Activated CD4-positive, alpha-beta memory T cell treated with anti-CD3 and anti-CD28 coated beads, Interleukin-2, amount 10 ng/mL, durations not matched to agents 7 days and 5 days (primary cell): ENCODE results near the gene PPP1R3A. TPM values are rescaled to one million over a fixed set of nuclear protein-coding genes. Genes with fewer than 3 reads are reported as not detected.

Source experiments
- CTCF ChIA-PET: fragments of 350-600 bp; sonication (Branson Sonifier 250); formaldehyde crosslinking; loops from one replicate; lab custom pipeline; 2021; ENCODE audit warnings: antibody characterized with exemption, inconsistent platforms; lab: Charles Lee
- POLR2A ChIA-PET: fragments of 350-600 bp; sonication (Branson Sonifier 250); formaldehyde crosslinking; loops from one replicate; lab custom pipeline; 2021; ENCODE audit warnings: antibody characterized with exemption; lab: Charles Lee
- DNase-seq: peaks from one replicate; pipeline ENCODE4 v3.0.0-alpha.2; 2020
- H3K27ac Mint-ChIP-seq: one replicate; pipeline ENCODE4 v1.8.0; 2021; ENCODE audit warnings: mild to moderate bottlenecking, mixed read lengths
- H3K27me3 Mint-ChIP-seq: one replicate; pipeline ENCODE4 v1.8.0; 2021; ENCODE audit warnings: mixed read lengths
- H3K36me3 Mint-ChIP-seq: one replicate; pipeline ENCODE4 v1.8.0; 2021; ENCODE audit warnings: low read depth, mixed read lengths
- H3K4me1 Mint-ChIP-seq: one replicate; pipeline ENCODE4 v1.8.0; 2021; ENCODE audit warnings: mixed read lengths
- H3K4me3 Mint-ChIP-seq: one replicate; pipeline ENCODE4 v1.8.0; 2021; ENCODE audit warnings: mild to moderate bottlenecking, mixed read lengths
- H3K9me3 Mint-ChIP-seq: one replicate; pipeline ENCODE4 v1.8.0; 2021; ENCODE audit warnings: mixed read lengths
- total RNA-seq, 2 experiments: library from RNA; stranded (reverse); gene quantifications; one replicate each; pipeline ENCODE4 v1.2.3, GENCODE V29; 2021

Gene PPP1R3A
- total RNA-seq, 2 experiments from 2014 or later, result not detected

GRCh38 chr7:113917840-113918239 is 969 bp downstream of the PPP1R3A start:
- CTCF ChIA-PET, result no interaction called here
- Mint-ChIP-seq H3K9me3 (no peaks in the 10 kb centered on the region), H3K4me3 (no peak overlapping the region), H3K4me1 (no peaks in the 10 kb centered on the region), H3K27ac (no peak overlapping the region), H3K36me3 (no peaks in the 10 kb centered on the region), H3K27me3 (no peaks in the 10 kb centered on the region)
- DNase-seq, result no peak
- POLR2A ChIA-PET, result no interaction called here

GRCh38 chr7:113915956-113916355 is 2.9 kb downstream of the PPP1R3A start:
- H3K36me3 Mint-ChIP-seq, result no peaks in the 10 kb centered on the region
- H3K4me1 Mint-ChIP-seq, result no peaks in the 10 kb centered on the region
- POLR2A ChIA-PET, result no interaction called here
- H3K27ac Mint-ChIP-seq, result no peak overlapping the region
- H3K4me3 Mint-ChIP-seq, result no peak overlapping the region
- no peaks in the 10 kb centered on the region for H3K9me3 Mint-ChIP-seq
- CTCF ChIA-PET, result no interaction called here
- H3K27me3 Mint-ChIP-seq, result no peaks in the 10 kb centered on the region
- no peak for DNase-seq

GRCh38 chr7:113912876-113913275 is 5.9 kb downstream of the PPP1R3A start:
- H3K27ac Mint-ChIP-seq, result no peak overlapping the region
- no peaks in the 10 kb centered on the region for H3K36me3 Mint-ChIP-seq
- ChIA-PET CTCF (no interaction called here), POLR2A (no interaction called here)
- no peaks in the 10 kb centered on the region for H3K27me3 Mint-ChIP-seq
- no peak overlapping the region for H3K4me3 Mint-ChIP-seq
- no peak for DNase-seq
- H3K4me1 Mint-ChIP-seq, result no peaks in the 10 kb centered on the region
- H3K9me3 Mint-ChIP-seq, result no peaks in the 10 kb centered on the region

- no peaks in the 10 kb centered on the region for H3K9me3 Mint-ChIP-seq
- no peak overlapping the region for H3K27ac Mint-ChIP-seq
- no peaks in the 10 kb centered on the region for H3K27me3 Mint-ChIP-seq
- ChIA-PET POLR2A (no interaction called here), CTCF (no interaction called here)
- H3K4me1 Mint-ChIP-seq, result no peaks in the 10 kb centered on the region
- DNase-seq, result no peak
- no peak overlapping the region for H3K4me3 Mint-ChIP-seq
- no peaks in the 10 kb centered on the region for H3K36me3 Mint-ChIP-seq
Measured at GRCh38 chr7:113907617-113908016, 11.2 kb downstream of the PPP1R3A start.

GRCh38 chr7:113904521-113904920 is 14.3 kb downstream of the PPP1R3A start:
- POLR2A ChIA-PET, result no interaction called here
- no peaks in the 10 kb centered on the region for H3K36me3 Mint-ChIP-seq
- no peak overlapping the region for H3K4me3 Mint-ChIP-seq
- no peak overlapping the region for H3K27ac Mint-ChIP-seq
- CTCF ChIA-PET, result no interaction called here
- no peaks in the 10 kb centered on the region for H3K27me3 Mint-ChIP-seq
- H3K4me1 Mint-ChIP-seq, result no peaks in the 10 kb centered on the region
- DNase-seq, result no peak
- no peaks in the 10 kb centered on the region for H3K9me3 Mint-ChIP-seq

- H3K9me3 Mint-ChIP-seq, result no peaks in the 10 kb centered on the region
- CTCF ChIA-PET, result no interaction called here
- no peaks in the 10 kb centered on the region for H3K4me1 Mint-ChIP-seq
- no peaks in the 10 kb centered on the region for H3K36me3 Mint-ChIP-seq
- H3K4me3 Mint-ChIP-seq, result no peak overlapping the region
- H3K27ac Mint-ChIP-seq, result no peak overlapping the region
- POLR2A ChIA-PET, result interaction anchor here (0.6 kb wide), 1 partner anchor 1324 kb away, joined by 3 read pairs; no protein-coding TSS in a partner anchor
- no peaks in the 10 kb centered on the region for H3K27me3 Mint-ChIP-seq
- no peak for DNase-seq
Measured at GRCh38 chr7:113892818-113893217, 26.0 kb downstream of the PPP1R3A start.

GRCh38 chr7:113891828-113892227 is 27.0 kb downstream of the PPP1R3A start:
- CTCF ChIA-PET, result no interaction called here
- H3K27me3 Mint-ChIP-seq, result no peaks in the 10 kb centered on the region
- H3K4me3 Mint-ChIP-seq, result no peak overlapping the region
- H3K4me1 Mint-ChIP-seq, result no peaks in the 10 kb centered on the region
- DNase-seq, result no peak
- no peak overlapping the region for H3K27ac Mint-ChIP-seq
- POLR2A ChIA-PET, result no interaction called here
- H3K9me3 Mint-ChIP-seq, result no peaks in the 10 kb centered on the region
- H3K36me3 Mint-ChIP-seq, result no peaks in the 10 kb centered on the region

- ChIA-PET POLR2A (no interaction called here), CTCF (no interaction called here)
- Mint-ChIP-seq H3K36me3 (no peaks in the 10 kb centered on the region), H3K4me3 (no peak overlapping the region), H3K27ac (no peak overlapping the region), H3K4me1 (no peaks in the 10 kb centered on the region), H3K27me3 (no peaks in the 10 kb centered on the region), H3K9me3 (no peaks in the 10 kb centered on the region)
- no peak for DNase-seq
Measured at GRCh38 chr7:113891031-113891350, 27.8 kb downstream of the PPP1R3A start.

- POLR2A ChIA-PET, result no interaction called here
- Mint-ChIP-seq H3K9me3 (no peaks in the 10 kb centered on the region), H3K4me1 (no peaks in the 10 kb centered on the region), H3K4me3 (no peak overlapping the region), H3K27me3 (no peaks in the 10 kb centered on the region), H3K27ac (no peak overlapping the region), H3K36me3 (no peaks in the 10 kb centered on the region)
- DNase-seq, result no peak
- CTCF ChIA-PET, result no interaction called here
Measured at GRCh38 chr7:113890331-113891030, 28.3 kb downstream of the PPP1R3A start.

GRCh38 chr7:113883096-113883495 is 35.7 kb downstream of the PPP1R3A start:
- CTCF ChIA-PET, result no interaction called here
- POLR2A ChIA-PET, result no interaction called here
- peaks cover 2% of the 10 kb centered on the region for H3K9me3 Mint-ChIP-seq

GRCh38 chr7:113880559-113880958 is 38.2 kb downstream of the PPP1R3A start:
- no peak overlapping the region for H3K4me3 Mint-ChIP-seq
- no peak overlapping the region for H3K27ac Mint-ChIP-seq
- no peaks in the 10 kb centered on the region for H3K27me3 Mint-ChIP-seq
- no peaks in the 10 kb centered on the region for H3K36me3 Mint-ChIP-seq
- CTCF ChIA-PET, result no interaction called here
- POLR2A ChIA-PET, result no interaction called here
- no peak for DNase-seq
- H3K9me3 Mint-ChIP-seq, result peaks cover 2% of the 10 kb centered on the region
- no peaks in the 10 kb centered on the region for H3K4me1 Mint-ChIP-seq

More at GRCh38 chr7:113883096-113883495, 35.7 kb downstream of the PPP1R3A start:
- Mint-ChIP-seq H3K4me1 (no peaks in the 10 kb centered on the region), H3K4me3 (no peak overlapping the region), H3K27ac (no peak overlapping the region), H3K27me3 (no peaks in the 10 kb centered on the region), H3K36me3 (no peaks in the 10 kb centered on the region)
- DNase-seq, result no peak

- H3K27me3 Mint-ChIP-seq, result no peaks in the 10 kb centered on the region
- no peaks in the 10 kb centered on the region for H3K9me3 Mint-ChIP-seq
- no peak overlapping the region for H3K4me3 Mint-ChIP-seq
- no peak overlapping the region for H3K27ac Mint-ChIP-seq
- POLR2A ChIA-PET, result no interaction called here
- DNase-seq, result no peak
- H3K4me1 Mint-ChIP-seq, result no peaks in the 10 kb centered on the region
- H3K36me3 Mint-ChIP-seq, result no peaks in the 10 kb centered on the region
- CTCF ChIA-PET, result no interaction called here
Measured at GRCh38 chr7:113878394-113878992, 40.3 kb downstream of the PPP1R3A start.

GRCh38 chr7:113875224-113875623 is 43.6 kb downstream of the PPP1R3A start:
- no peak for DNase-seq
- ChIA-PET POLR2A (no interaction called here), CTCF (interaction anchor here (0.7 to 1.5 kb wide), 2 partner anchors 10 to 1005 kb away, joined by 3 to 4 read pairs; no protein-coding TSS in a partner anchor)

More at GRCh38 chr7:113875224-113875623, 43.6 kb downstream of the PPP1R3A start:
- no peak overlapping the region for H3K27ac Mint-ChIP-seq
- H3K36me3 Mint-ChIP-seq, result no peaks in the 10 kb centered on the region
- H3K4me3 Mint-ChIP-seq, result no peak overlapping the region
- H3K27me3 Mint-ChIP-seq, result no peaks in the 10 kb centered on the region
- H3K9me3 Mint-ChIP-seq, result peaks cover 2% of the 10 kb centered on the region
- no peaks in the 10 kb centered on the region for H3K4me1 Mint-ChIP-seq
